RWPE1 (cell line): Measurements from ENCODE around the gene THSD4.
"Not testable (repeated sequence)": the region's sequence is repeated elsewhere in the genome, so short reads cannot be mapped to it uniquely, and the experiment has no call there.

Experiments
- CTCF ChIA-PET: fragments of 350-600 bp; sonication (Branson Sonifier 250); formaldehyde crosslinking; extraction: SDS; loops from one replicate; lab custom pipeline; 2021; lab: Yijun Ruan, JAX
- POLR2A ChIA-PET: fragments of 400-600 bp; formaldehyde crosslinking; extraction: SDS; loops from one replicate; lab custom pipeline; 2020; ENCODE audit warnings: antibody characterized with exemption; ENCODE audit not compliant: low non-redundant PET; lab: Yijun Ruan, JAX
- DNase-seq: peaks from one replicate; pipeline ENCODE4 v3.0.0; 2012; ENCODE audit warnings: low spot score
- H3K27ac ChIP-seq: fragments of 450-650 bp; 2 replicates; pipeline ENCODE4 v1.5.1; 2017
- CTCF ChIP-seq: fragments of 450-650 bp; conservative IDR thresholded peaks from 2 replicates; pipeline ENCODE4 v1.5.1; 2017; ENCODE audit warnings: low read depth, mild to moderate bottlenecking

Gene THSD4

GRCh38 chr15:71397377-71397776 is 282.1 kb downstream of the THSD4 start:
- no peak for TF ChIP-seq CTCF
- no peak overlapping the region for H3K27ac ChIP-seq
- CTCF ChIA-PET = no interaction called here
- no peak for DNase-seq
- POLR2A ChIA-PET = no interaction called here

- no peak for DNase-seq
- no peak overlapping the region for H3K27ac ChIP-seq
- ChIA-PET CTCF (interaction anchor here (0.7 to 1.6 kb wide), 2 partner anchors 14 to 773 kb away, joined by 3 to 5 read pairs; no protein-coding TSS in a partner anchor), POLR2A (no interaction called here)
- no peak for TF ChIP-seq CTCF
These were observed 285.0 kb downstream of the THSD4 start for GRCh38 chr15:71400294-71400693.

GRCh38 chr15:71401728-71402127 is 286.5 kb downstream of the THSD4 start:
- H3K27ac ChIP-seq, POLR2A ChIA-PET, DNase-seq: not testable (repeated sequence)
- CTCF ChIA-PET = interaction anchor here (0.5 to 0.7 kb wide), 3 partner anchors 24 to 428 kb away, joined by 3 to 6 read pairs (median 3); no protein-coding TSS in a partner anchor

GRCh38 chr15:71409541-71409940 is 294.3 kb downstream of the THSD4 start:
- CTCF ChIA-PET = interaction anchor here (0.6 to 0.7 kb wide), 2 partner anchors 150 to 317 kb away, joined by 3 to 4 read pairs; no protein-coding TSS in a partner anchor
- TF ChIP-seq CTCF = no peak
- H3K27ac ChIP-seq = no peak overlapping the region
- POLR2A ChIA-PET = no interaction called here
- no peak for DNase-seq

- no peak for DNase-seq
- POLR2A ChIA-PET = no interaction called here
- CTCF ChIA-PET = no interaction called here
- no peak for TF ChIP-seq CTCF
- H3K27ac ChIP-seq = no peak overlapping the region
These were observed 295.1 kb downstream of the THSD4 start for GRCh38 chr15:71410347-71410746.

- ChIA-PET POLR2A (no interaction called here), CTCF (interaction anchor here (0.7 kb wide), 1 partner anchor 482 kb away, joined by 3 read pairs; no protein-coding TSS in a partner anchor)
- no peak overlapping the region for H3K27ac ChIP-seq
- no peak for TF ChIP-seq CTCF
- no peak for DNase-seq
These were observed 296.5 kb downstream of the THSD4 start for GRCh38 chr15:71411538-71412482.

- TF ChIP-seq CTCF = no peak
- ChIA-PET POLR2A (no interaction called here), CTCF (interaction anchor here (0.6 kb wide), 2 partner anchors 338 to 1197 kb away, joined by 3 to 4 read pairs; no protein-coding TSS in a partner anchor)
- H3K27ac ChIP-seq = no peak overlapping the region
- DNase-seq = no peak
These were observed 298.1 kb downstream of the THSD4 start for GRCh38 chr15:71413419-71413818.
